Endodermal cell (in vitro differentiated cells): ENCODE measurements around the gene EPHA4. TPM values are rescaled to one million over a fixed set of nuclear protein-coding genes. Genes with fewer than 3 reads are reported as not detected.

Experiments used
- DNase-seq: peaks from one replicate; pipeline ENCODE4 v3.0.0-alpha.2; 2017
- H3K27ac ChIP-seq: 2 replicates; pipeline ENCODE4 v1.5.1; 2013; ENCODE audit warnings: mild to moderate bottlenecking, low read depth, low read length, moderate library complexity
- H3K27me3 ChIP-seq: 2 replicates; pipeline ENCODE4 v1.6.1; 2013; ENCODE audit warnings: mild to moderate bottlenecking, low read length, moderate library complexity; ENCODE audit not compliant: insufficient read depth, control insufficient read depth, poor library complexity, severe bottlenecking
- H3K36me3 ChIP-seq: 2 replicates; pipeline ENCODE4 v1.7.0; 2013; ENCODE audit warnings: mild to moderate bottlenecking, low read length, moderate library complexity; ENCODE audit not compliant: control insufficient read depth, insufficient read depth
- H3K4me1 ChIP-seq: one replicate; pipeline ENCODE4 v1.7.0; 2013; ENCODE audit warnings: low read length; ENCODE audit not compliant: control insufficient read depth, insufficient read depth
- H3K4me3 ChIP-seq: 2 replicates; pipeline ENCODE4 v1.5.1; 2013; ENCODE audit warnings: mild to moderate bottlenecking, low read length, moderate library complexity
- H3K9ac ChIP-seq: 2 replicates; pipeline ENCODE4 v1.6.1; 2013; ENCODE audit warnings: mild to moderate bottlenecking, low read length, moderate library complexity; ENCODE audit not compliant: poor library complexity, severe bottlenecking; ENCODE audit errors: extremely low read depth
- H3K9me3 ChIP-seq: 2 replicates; pipeline ENCODE4 v1.6.1; 2013; ENCODE audit warnings: mild to moderate bottlenecking, low read length, moderate library complexity; ENCODE audit not compliant: control insufficient read depth
- H3K27ac Mint-ChIP-seq: 2 replicates; pipeline ENCODE4 v1.8.0; 2020; ENCODE audit warnings: mixed read lengths
- H3K27me3 Mint-ChIP-seq: 2 replicates; pipeline ENCODE4 v1.8.0; 2021; ENCODE audit warnings: mild to moderate bottlenecking, mixed read lengths; ENCODE audit not compliant: insufficient read depth
- H3K36me3 Mint-ChIP-seq: 2 replicates; pipeline ENCODE4 v1.8.0; 2020; ENCODE audit warnings: low read depth, mixed read lengths
- H3K4me1 Mint-ChIP-seq: 2 replicates; pipeline ENCODE4 v1.8.0; 2020; ENCODE audit warnings: mixed read lengths
- H3K4me3 Mint-ChIP-seq: 2 replicates; pipeline ENCODE4 v1.8.0; 2020; ENCODE audit warnings: mild to moderate bottlenecking, moderate library complexity, mixed read lengths
- H3K9me3 Mint-ChIP-seq: 2 replicates; pipeline ENCODE4 v1.8.0; 2020; ENCODE audit warnings: mild to moderate bottlenecking, mixed read lengths
- WGBS, 2 experiments: methylation state at CpG; one replicate each; pipeline versions ENCODE4 v1.1.5 to v1.1.7; 2013; ENCODE audit warnings: missing lambda C conversion rate in 2 of 2, mixed read lengths in 1 of 2; ENCODE audit not compliant: insufficient coverage in 1 of 2, insufficient read length in 1 of 2; 5-methylcytosine and 5-hydroxymethylcytosine counted together
- total RNA-seq, 2 donors: library from RNA; stranded (reverse); fragmentation: NEBNext Ultra II Directional in 1 of 2; extraction: Animal tissue kit (Norgen Biotek cat#: 25700) in 1 of 2; gene quantifications; 2 replicates in 1 of 2; 3 replicates in 1 of 2; pipeline ENCODE4 v1.2.1, GENCODE V29; 2021
- TF ChIP-seq, protein P1 (sequence below): fragments of 200-600 bp; sonication (generic); conservative IDR thresholded peaks from 2 replicates; pipeline ENCODE4 v1.5.0; 2021; ENCODE audit warnings: antibody characterized with exemption, mild to moderate bottlenecking

The EPHA4 gene
- total RNA-seq, 2 donors from 2014 or later: 74.1 to 87.3 TPM

DNA sequence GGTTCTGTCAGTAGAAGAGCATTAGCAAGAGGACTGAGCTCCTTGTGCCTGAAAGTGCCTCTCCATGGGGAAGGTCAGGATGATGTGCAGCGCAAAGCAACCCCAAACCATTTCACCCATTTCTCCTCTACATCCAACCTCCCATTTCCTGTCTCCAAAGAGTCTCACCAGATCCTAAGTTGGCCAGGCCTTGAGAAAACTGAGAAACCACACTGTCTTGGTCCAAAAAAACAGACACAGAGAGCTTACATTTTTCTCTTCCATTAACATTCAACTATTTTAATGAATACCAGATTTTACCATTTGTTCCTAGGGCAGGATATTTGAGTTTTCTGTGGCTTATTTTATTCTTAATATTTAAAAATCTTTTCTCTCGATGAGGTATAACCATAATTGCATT lies 195.0 kb downstream of the EPHA4 start:
- TF ChIP-seq, protein P1, sequence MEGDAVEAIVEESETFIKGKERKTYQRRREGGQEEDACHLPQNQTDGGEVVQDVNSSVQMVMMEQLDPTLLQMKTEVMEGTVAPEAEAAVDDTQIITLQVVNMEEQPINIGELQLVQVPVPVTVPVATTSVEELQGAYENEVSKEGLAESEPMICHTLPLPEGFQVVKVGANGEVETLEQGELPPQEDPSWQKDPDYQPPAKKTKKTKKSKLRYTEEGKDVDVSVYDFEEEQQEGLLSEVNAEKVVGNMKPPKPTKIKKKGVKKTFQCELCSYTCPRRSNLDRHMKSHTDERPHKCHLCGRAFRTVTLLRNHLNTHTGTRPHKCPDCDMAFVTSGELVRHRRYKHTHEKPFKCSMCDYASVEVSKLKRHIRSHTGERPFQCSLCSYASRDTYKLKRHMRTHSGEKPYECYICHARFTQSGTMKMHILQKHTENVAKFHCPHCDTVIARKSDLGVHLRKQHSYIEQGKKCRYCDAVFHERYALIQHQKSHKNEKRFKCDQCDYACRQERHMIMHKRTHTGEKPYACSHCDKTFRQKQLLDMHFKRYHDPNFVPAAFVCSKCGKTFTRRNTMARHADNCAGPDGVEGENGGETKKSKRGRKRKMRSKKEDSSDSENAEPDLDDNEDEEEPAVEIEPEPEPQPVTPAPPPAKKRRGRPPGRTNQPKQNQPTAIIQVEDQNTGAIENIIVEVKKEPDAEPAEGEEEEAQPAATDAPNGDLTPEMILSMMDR: no peak
- 83 to 89% methylated on average over 1 to 2 of the region's 2 CpGs for WGBS, 2 experiments
- no peaks in the 10 kb centered on the region for H3K36me3 ChIP-seq

GRCh38 chr2:221374234-221374633 lies 197.9 kb downstream of the EPHA4 start:
- WGBS, 2 experiments: 94 to 98% methylated on average over 8 to 9 of the region's 9 CpGs
- Histone ChIP-seq H3K36me3 (no peaks in the 10 kb centered on the region), H3K27ac (no peak overlapping the region), H3K4me1 (no peaks in the 10 kb centered on the region), H3K9ac (no peak overlapping the region), H3K27me3 (no peaks in the 10 kb centered on the region), H3K4me3 (no peak overlapping the region), H3K9me3 (no peaks in the 10 kb centered on the region)
- Mint-ChIP-seq H3K27ac (no peak overlapping the region), H3K36me3 (no peaks in the 10 kb centered on the region), H3K4me1 (peaks cover 10% of the 10 kb centered on the region), H3K4me3 (no peak overlapping the region), H3K27me3 (no peaks in the 10 kb centered on the region), H3K9me3 (peaks cover 3% of the 10 kb centered on the region)
- no peak for DNase-seq
- TF ChIP-seq, protein P1: no peak

More for the DNA sequence above, 195.0 kb downstream of the EPHA4 start:
- no peaks in the 10 kb centered on the region for H3K36me3 Mint-ChIP-seq
- no peaks in the 10 kb centered on the region for H3K9me3 ChIP-seq
- no peaks in the 10 kb centered on the region for H3K27me3 Mint-ChIP-seq
- H3K9ac ChIP-seq: no peak overlapping the region
- DNase-seq: no peak
- H3K4me3 ChIP-seq: no peak overlapping the region
- H3K4me3 Mint-ChIP-seq: no peak overlapping the region
- H3K27ac Mint-ChIP-seq: no peak overlapping the region
- H3K4me1 Mint-ChIP-seq: peaks cover 19% of the 10 kb centered on the region
- no peaks in the 10 kb centered on the region for H3K27me3 ChIP-seq
- no peaks in the 10 kb centered on the region for H3K9me3 Mint-ChIP-seq
- H3K27ac ChIP-seq: no peak overlapping the region
- H3K4me1 ChIP-seq: no peaks in the 10 kb centered on the region

DNA sequence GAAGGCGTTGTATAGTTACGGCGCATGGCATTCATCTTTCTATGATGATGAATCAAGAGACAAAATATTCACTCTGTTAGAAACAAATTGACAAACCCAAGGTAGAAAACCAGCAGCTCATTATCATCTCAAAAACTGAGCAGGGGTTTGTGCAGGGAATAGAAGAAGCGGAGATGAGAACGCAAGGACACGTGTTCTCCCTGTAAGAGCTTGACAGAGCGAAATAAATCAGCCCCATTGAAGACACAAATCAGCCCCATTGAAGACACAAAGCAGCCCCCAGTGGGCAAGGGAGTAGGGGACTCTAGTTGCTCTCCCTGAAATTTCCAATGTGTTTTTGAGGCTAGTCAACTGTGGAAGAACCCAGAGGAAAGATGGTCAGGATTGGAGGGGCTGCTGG lies 199.2 kb downstream of the EPHA4 start:
- no peak overlapping the region for H3K27ac ChIP-seq
- Mint-ChIP-seq H3K27me3 (no peaks in the 10 kb centered on the region), H3K36me3 (no peaks in the 10 kb centered on the region), H3K9me3 (peaks cover 3% of the 10 kb centered on the region), H3K27ac (no peak overlapping the region), H3K4me3 (no peak overlapping the region), H3K4me1 (peaks cover 10% of the 10 kb centered on the region)
- H3K36me3 ChIP-seq: no peaks in the 10 kb centered on the region
- no peaks in the 10 kb centered on the region for H3K4me1 ChIP-seq
- no peak overlapping the region for H3K9ac ChIP-seq
- TF ChIP-seq, protein P1: no peak
- H3K9me3 ChIP-seq: no peaks in the 10 kb centered on the region
- no peak overlapping the region for H3K4me3 ChIP-seq
- no peaks in the 10 kb centered on the region for H3K27me3 ChIP-seq
- WGBS, 2 experiments: 88% methylated on average over 7 of the region's 7 CpGs; no CpG with 5 or more reads in 1 of the 2 experiments
- no peak for DNase-seq
